ENCODE measurements around the gene SH3BP5.

Gene SH3BP5

DNA sequence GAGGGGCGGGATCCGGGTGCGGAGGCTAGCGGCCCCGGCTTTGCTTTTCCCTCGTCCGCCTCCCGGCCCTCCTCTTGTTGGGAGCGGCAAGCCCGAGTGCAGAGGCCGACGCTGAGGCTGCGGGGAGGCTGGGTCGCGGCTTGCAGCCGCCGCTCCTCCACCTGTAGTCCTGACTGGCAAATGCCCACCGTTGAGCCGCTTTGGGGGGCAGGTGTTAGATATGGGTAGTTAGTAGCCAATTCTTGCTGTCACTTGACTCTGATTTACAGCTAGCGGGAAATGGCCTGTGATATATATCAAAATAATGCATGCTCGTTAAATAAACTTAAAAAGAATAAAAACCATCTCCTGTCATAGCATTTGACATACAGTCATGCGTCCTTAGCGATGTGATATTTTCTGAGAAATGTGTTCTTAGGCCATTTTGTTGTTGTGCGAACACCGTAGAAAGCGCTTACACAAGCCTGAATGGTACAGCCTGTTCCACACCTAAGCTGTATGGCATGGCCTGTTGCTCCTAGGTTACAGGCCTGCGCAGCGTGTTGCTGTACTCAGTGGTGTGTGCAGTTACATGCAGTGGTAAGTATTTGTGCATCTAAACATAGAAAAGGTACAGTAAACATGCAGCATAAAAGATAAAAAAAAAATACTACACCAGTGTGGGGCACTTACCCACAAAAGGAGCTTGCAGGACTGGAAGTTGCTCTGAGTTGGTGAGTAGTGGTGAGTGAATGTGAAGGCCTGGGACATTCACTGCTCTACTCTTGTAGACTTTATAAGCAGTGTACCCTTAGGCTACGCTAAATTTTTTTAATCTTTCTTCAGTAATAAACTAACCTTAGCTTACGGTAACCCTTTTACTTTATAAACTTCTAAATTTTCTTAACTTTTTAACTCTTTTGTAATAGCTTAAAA, 125.5 kb downstream of the SH3BP5 start:
- H3K4me3 ChIP-seq (ENCODE audit: low read depth, low read length) = peak overlapping the region; percentile 96
- TF ChIP-seq, protein P1, sequence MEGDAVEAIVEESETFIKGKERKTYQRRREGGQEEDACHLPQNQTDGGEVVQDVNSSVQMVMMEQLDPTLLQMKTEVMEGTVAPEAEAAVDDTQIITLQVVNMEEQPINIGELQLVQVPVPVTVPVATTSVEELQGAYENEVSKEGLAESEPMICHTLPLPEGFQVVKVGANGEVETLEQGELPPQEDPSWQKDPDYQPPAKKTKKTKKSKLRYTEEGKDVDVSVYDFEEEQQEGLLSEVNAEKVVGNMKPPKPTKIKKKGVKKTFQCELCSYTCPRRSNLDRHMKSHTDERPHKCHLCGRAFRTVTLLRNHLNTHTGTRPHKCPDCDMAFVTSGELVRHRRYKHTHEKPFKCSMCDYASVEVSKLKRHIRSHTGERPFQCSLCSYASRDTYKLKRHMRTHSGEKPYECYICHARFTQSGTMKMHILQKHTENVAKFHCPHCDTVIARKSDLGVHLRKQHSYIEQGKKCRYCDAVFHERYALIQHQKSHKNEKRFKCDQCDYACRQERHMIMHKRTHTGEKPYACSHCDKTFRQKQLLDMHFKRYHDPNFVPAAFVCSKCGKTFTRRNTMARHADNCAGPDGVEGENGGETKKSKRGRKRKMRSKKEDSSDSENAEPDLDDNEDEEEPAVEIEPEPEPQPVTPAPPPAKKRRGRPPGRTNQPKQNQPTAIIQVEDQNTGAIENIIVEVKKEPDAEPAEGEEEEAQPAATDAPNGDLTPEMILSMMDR (IDR thresholded peaks at IDR 0.05; ENCODE audit: borderline replicate concordance, insufficient read depth, low read depth, low read length) = no peak

DNA sequence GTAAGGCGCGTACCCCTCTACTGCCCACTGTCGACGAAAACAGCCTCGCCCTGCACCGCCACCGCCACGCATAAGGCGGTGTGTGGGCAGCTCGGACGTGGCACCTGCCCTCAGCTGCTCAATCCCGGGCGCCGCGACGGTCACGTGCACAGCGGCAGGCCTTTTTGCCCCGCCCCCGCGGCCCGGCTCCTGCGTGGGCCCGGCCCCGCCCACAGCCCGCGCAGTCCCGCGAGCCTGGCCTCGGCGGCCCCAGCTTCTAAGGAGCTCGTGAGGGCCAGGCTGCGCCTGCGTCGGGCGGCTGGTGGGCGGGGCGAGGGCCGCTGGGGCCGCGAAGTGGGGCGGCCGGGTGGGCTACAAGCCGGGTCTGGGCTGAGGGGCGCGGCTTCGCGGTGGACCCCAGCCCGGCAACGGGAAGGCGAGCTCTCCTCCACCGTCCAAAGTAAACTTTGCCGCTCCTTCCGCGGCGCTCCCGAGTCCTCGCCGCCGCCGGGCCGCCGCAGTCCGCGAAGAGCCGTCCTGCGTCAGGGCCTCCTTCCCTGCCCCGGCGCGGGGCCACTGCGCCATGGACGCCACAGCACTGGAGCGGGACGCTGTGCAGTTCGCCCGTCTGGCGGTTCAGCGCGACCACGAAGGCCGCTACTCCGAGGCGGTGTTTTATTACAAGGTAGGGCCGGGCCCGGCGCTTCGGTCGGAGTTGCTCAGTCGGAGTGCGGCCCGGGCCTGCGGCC, 126.3 kb downstream of the SH3BP5 start, which contains the start of gene CAPN7:
Gene CAPN7, plus strand, starts transcription at position 313 of the 728 bp plus-strand sequence. Its CDS starts 250 bp downstream, at position 563.
- H3K4me3 ChIP-seq (ENCODE audit: low read depth, low read length) = peak within 1 kb of the TSS; percentile 96
- TF ChIP-seq, protein P1 (IDR thresholded peaks at IDR 0.05; ENCODE audit: borderline replicate concordance, insufficient read depth, low read depth, low read length) = peak; percentile 17; the same call in 1 of the 2 replicates

DNA sequence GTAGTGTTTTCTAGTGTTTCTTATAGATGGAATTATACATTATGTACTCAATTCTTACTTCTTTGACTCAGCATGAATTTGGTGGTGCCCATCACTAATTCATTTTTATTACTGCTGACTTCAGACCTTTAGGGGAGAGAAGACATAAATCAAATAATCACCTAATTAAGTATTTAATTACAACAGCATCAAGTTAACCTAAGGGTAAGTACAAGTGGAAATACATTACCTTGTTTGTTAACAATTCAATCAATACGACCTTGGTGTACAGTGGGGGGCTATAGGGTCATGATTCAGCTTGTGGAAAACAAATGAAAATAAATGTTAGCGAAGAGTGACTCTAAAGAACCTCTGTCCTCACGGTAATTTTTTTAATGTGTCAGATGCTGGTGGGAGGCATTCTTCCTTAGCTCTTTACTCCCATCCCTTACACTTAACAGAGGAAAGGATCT, 126.9 kb downstream of the SH3BP5 start:
- peak overlapping the region; percentile 96 for H3K4me3 ChIP-seq (ENCODE audit: low read depth, low read length)
- TF ChIP-seq, protein P1 (IDR thresholded peaks at IDR 0.05; ENCODE audit: borderline replicate concordance, insufficient read depth, low read depth, low read length) = no peak

All from GM12875 (cell line).